Right cardiac atrium (tissue), 5 donors: ENCODE data around the gene GUCA1A. TPM values are rescaled to one million over a fixed set of nuclear protein-coding genes. Genes with fewer than 3 reads are reported as not detected.
"Not testable (repeated sequence)": the region's sequence is repeated elsewhere in the genome, so short reads cannot be mapped to it uniquely, and the experiment has no call there.

Experiments
- ATAC-seq, 2 donors: fragments of 200-7000 bp; cut with Tn5 transposase; one replicate each; pipeline versions ENCODE4 v1.8.0 to v1.9.1; 2020; ENCODE audit warnings: moderate library complexity in 2 of 2, mild to moderate bottlenecking in 1 of 2
- DNase-seq, 3 donors: peaks; one replicate each; pipeline ENCODE4 v3.0.0-alpha.2; 2020
- H3K27ac ChIP-seq: one replicate; pipeline ENCODE4 v1.5.1; 2013; ENCODE audit warnings: mild to moderate bottlenecking, low read length, control low read depth, moderate library complexity
- H3K27me3 ChIP-seq: one replicate; pipeline ENCODE4 v1.6.1; 2013; ENCODE audit not compliant: control insufficient read depth, insufficient read depth
- H3K4me1 ChIP-seq: one replicate; pipeline ENCODE4 v1.6.1; 2013; ENCODE audit warnings: low read length; ENCODE audit not compliant: control insufficient read depth, insufficient read depth
- H3K4me3 ChIP-seq: one replicate; pipeline ENCODE4 v1.5.1; 2013; ENCODE audit warnings: low read length, control low read depth
- H3K9me3 ChIP-seq: one replicate; pipeline ENCODE4 v1.6.1; 2013; ENCODE audit warnings: low read length; ENCODE audit not compliant: control insufficient read depth
- WGBS: extraction: QIAGEN DNeasy Blood & Tissue Kit; methylation state at CpG from one replicate; pipeline ENCODE4 v1.1.7; 2013; 5-methylcytosine and 5-hydroxymethylcytosine counted together
- intact Hi-C, 4 donors: fragments of 100-400 bp; cut with DNase I; formaldehyde crosslinking; loops; one replicate each; pipeline versions ENCODE4 v1.11.0 to v1.14.0; 2022 to 2023
- polyA plus RNA-seq: library from polyadenylated mRNA; stranded (reverse); fragments of 200-250 nt; gene quantifications from one replicate; pipeline ENCODE4 v1.2.3, GENCODE V29; 2013
- total RNA-seq, 4 donors: library from RNA; stranded (reverse); fragmentation: NEBNext Ultra II Directional; extraction: Animal tissue kit (Norgen Biotek cat#: 25700); gene quantifications; one replicate each; pipeline ENCODE4 v1.2.1, GENCODE V29; 2021
- donor health status: healthy with polysubstance abuse.
- donor health status: DM: no; HTN: yes; CAD: no.
- donor health status: DM: no; HTN: no; CAD: no.
- donor health status: DM: no; HTN: yes; CAD: no; lungs with severe emphysema.
- donor health status: DM: yes; HTN: yes; CAD: no.

Gene GUCA1A
- total and polyA plus RNA-seq, 5 donors: not detected

- peak; percentile 28 to 45 for ATAC-seq
- H3K27ac ChIP-seq: no peak overlapping the region
These were observed 24.6 kb downstream of the GUCA1A start for GRCh38 chr6:42197555-42198362.

GRCh38 chr6:42199106-42199981 is 26.2 kb downstream of the GUCA1A start:
- H3K4me1 ChIP-seq: peaks cover 3% of the 10 kb centered on the region
- no peaks in the 10 kb centered on the region for H3K9me3 ChIP-seq
- WGBS: 76% methylated on average over 5 of the region's 5 CpGs
- intact Hi-C loops: no loop called here
- H3K27me3 ChIP-seq: no peaks in the 10 kb centered on the region
- H3K27ac ChIP-seq: no peak overlapping the region
- H3K4me3 ChIP-seq: no peak overlapping the region
- no peak for DNase-seq
- ATAC-seq: no peak

More at GRCh38 chr6:42197555-42198362, 24.6 kb downstream of the GUCA1A start:
- no peak for DNase-seq
- Histone ChIP-seq H3K27me3 (no peaks in the 10 kb centered on the region), H3K4me1 (peaks cover 3% of the 10 kb centered on the region), H3K9me3 (no peaks in the 10 kb centered on the region), H3K4me3 (no peak overlapping the region)
- 65% methylated on average over 13 of the region's 13 CpGs for WGBS
- intact Hi-C loops: no loop called here

GRCh38 chr6:42200035-42200434 is 26.9 kb downstream of the GUCA1A start:
- no peaks in the 10 kb centered on the region for H3K9me3 ChIP-seq
- H3K27ac ChIP-seq: no peak overlapping the region
- intact Hi-C loops: no loop called here
- ATAC-seq: no peak
- no peaks in the 10 kb centered on the region for H3K27me3 ChIP-seq
- H3K4me3 ChIP-seq: no peak overlapping the region
- H3K4me1 ChIP-seq: peaks cover 3% of the 10 kb centered on the region
- DNase-seq: no peak
- 54% methylated on average over 1 of the region's 1 CpG for WGBS

GRCh38 chr6:42201382-42201781 is 28.2 kb downstream of the GUCA1A start:
- Histone ChIP-seq H3K9me3 (no peaks in the 10 kb centered on the region), H3K4me1 (peaks cover 3% of the 10 kb centered on the region), H3K27me3 (no peaks in the 10 kb centered on the region), H3K4me3 (no peak overlapping the region), H3K27ac (no peak overlapping the region)
- intact Hi-C loops: no loop called here
- ATAC-seq: no peak
- 44% methylated on average over 3 of the region's 3 CpGs for WGBS
- no peak for DNase-seq

GRCh38 chr6:42202131-42202915 is 29.2 kb downstream of the GUCA1A start:
- DNase-seq, H3K27ac ChIP-seq, H3K4me3 ChIP-seq, H3K9me3 ChIP-seq, H3K27me3 ChIP-seq, ATAC-seq, intact Hi-C loops, H3K4me1 ChIP-seq: not testable (repeated sequence)
- 89% methylated on average over 13 of the region's 13 CpGs for whole genome bisulfite sequencing

GRCh38 chr6:42203183-42203582 is 30.0 kb downstream of the GUCA1A start:
- Histone ChIP-seq H3K27me3 (no peaks in the 10 kb centered on the region), H3K27ac (no peak overlapping the region), H3K4me3 (no peak overlapping the region), H3K9me3 (no peaks in the 10 kb centered on the region), H3K4me1 (peaks cover 3% of the 10 kb centered on the region)
- ATAC-seq (no peak), DNase-seq (no peak)
- WGBS: 91% methylated on average over 3 of the region's 3 CpGs
- intact Hi-C loops: no loop called here

- DNase-seq: no peak
- WGBS: 97% methylated on average over 4 of the region's 4 CpGs
- H3K4me3 ChIP-seq: no peak overlapping the region
- H3K4me1 ChIP-seq: peaks cover 3% of the 10 kb centered on the region
- intact Hi-C loops: no loop called here
- ATAC-seq: no peak
- no peaks in the 10 kb centered on the region for H3K27me3 ChIP-seq
- no peaks in the 10 kb centered on the region for H3K9me3 ChIP-seq
- H3K27ac ChIP-seq: no peak overlapping the region
These were observed 31.7 kb downstream of the GUCA1A start for GRCh38 chr6:42204768-42205282.

- H3K27ac ChIP-seq, intact Hi-C loops, H3K4me1 ChIP-seq, ATAC-seq, H3K4me3 ChIP-seq, DNase-seq, H3K9me3 ChIP-seq, H3K27me3 ChIP-seq: not testable (repeated sequence)
- 83% methylated on average over 2 of the region's 2 CpGs for WGBS
These were observed 34.4 kb downstream of the GUCA1A start for GRCh38 chr6:42207559-42207958.

- no CpG with 5 or more reads among the region's 1 CpG for WGBS
- H3K27me3 ChIP-seq: no peaks in the 10 kb centered on the region
- intact Hi-C loops: no loop called here
These were observed 37.4 kb downstream of the GUCA1A start for GRCh38 chr6:42210551-42210950.

GRCh38 chr6:42211726-42212125 is 38.6 kb downstream of the GUCA1A start:
- intact Hi-C loops: no loop called here
- WGBS: 82% methylated on average over 6 of the region's 6 CpGs
- Histone ChIP-seq H3K27me3 (no peaks in the 10 kb centered on the region), H3K27ac (no peak overlapping the region), H3K9me3 (no peaks in the 10 kb centered on the region), H3K4me3 (no peak overlapping the region), H3K4me1 (no peaks in the 10 kb centered on the region)
- DNase-seq: no peak
- ATAC-seq: no peak

More at GRCh38 chr6:42210551-42210950, 37.4 kb downstream of the GUCA1A start:
- H3K4me3 ChIP-seq: no peak overlapping the region
- H3K4me1 ChIP-seq: no peaks in the 10 kb centered on the region
- no peaks in the 10 kb centered on the region for H3K9me3 ChIP-seq
- no peak for DNase-seq
- no peak for ATAC-seq
- no peak overlapping the region for H3K27ac ChIP-seq
